GM15510 (cell line): ENCODE results near the gene RIMBP2.

Source experiments
- POLR2A ChIP-seq: IDR thresholded peaks from 3 replicates; pipeline ENCODE4 v1.6.1; 2011; ENCODE audit warnings: borderline replicate concordance; ENCODE audit not compliant: insufficient read length; ENCODE audit errors: extremely low read depth

RIMBP2 gene

GRCh38 chr12:130369816-130370215 is 346.3 kb downstream of the RIMBP2 start:
- TF ChIP-seq POLR2A: no peak

DNA sequence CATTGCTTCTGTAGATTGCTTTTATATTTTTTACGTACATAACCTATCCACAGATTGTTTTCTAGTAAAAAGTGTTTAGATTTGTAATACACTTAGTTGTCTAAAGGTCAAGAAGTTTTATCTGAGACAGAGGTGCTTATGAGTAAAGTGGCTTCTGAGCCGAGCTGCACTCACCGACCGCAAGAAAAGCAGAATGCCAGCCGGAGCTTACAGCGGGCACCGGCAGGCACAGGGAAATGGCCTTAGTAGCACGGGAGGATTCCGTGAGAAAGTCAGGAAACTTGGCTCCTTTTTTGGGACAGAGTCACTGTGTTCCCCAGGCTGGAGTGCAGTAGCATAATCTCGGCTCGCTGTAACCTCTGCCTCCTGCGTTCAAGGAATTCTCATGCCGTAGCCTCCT is 348.6 kb downstream of the RIMBP2 start:
- no peak for TF ChIP-seq POLR2A

GRCh38 chr12:130367003-130367402 is 349.1 kb downstream of the RIMBP2 start:
- TF ChIP-seq POLR2A: no peak

DNA sequence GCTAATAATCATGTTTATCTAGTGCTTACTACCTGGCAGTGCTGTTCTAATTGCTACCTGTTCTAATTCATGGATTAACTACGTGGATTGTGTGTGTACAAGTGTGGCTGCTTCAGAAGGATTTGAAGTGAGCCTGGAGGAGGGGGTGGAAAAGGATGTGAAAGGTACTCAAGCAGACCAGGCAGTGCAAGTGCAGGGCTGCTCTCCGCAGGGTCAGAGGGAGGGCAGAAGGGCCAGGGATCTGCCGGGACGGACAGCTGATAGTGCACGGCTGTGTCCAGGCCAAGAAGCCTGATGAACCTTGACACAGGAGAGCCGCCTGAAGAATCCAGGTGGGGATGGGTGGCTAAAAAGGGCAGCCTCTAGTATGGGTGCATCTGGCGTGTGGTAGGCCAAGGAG is 349.9 kb downstream of the RIMBP2 start:
- TF ChIP-seq POLR2A: no peak

DNA sequence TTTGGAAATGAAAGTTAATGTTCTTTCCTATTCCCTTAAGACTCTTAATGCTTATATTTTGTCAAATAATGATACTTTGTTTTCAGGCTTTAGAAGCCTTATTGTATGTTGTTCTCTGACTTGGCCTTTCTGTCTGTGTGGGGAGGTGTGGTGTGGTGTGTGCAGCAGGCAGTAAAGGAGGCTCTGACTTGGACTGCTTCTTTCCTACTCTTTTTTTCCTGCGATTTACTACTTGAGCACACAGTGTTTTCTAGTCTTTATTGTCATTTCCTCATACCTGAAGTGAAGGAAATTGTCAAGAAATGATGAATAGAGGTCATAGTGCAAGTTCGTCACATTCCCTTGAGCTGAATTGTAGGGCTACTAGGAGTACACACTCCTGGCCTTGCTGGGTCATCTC is 351.5 kb downstream of the RIMBP2 start:
- no peak for TF ChIP-seq POLR2A

DNA sequence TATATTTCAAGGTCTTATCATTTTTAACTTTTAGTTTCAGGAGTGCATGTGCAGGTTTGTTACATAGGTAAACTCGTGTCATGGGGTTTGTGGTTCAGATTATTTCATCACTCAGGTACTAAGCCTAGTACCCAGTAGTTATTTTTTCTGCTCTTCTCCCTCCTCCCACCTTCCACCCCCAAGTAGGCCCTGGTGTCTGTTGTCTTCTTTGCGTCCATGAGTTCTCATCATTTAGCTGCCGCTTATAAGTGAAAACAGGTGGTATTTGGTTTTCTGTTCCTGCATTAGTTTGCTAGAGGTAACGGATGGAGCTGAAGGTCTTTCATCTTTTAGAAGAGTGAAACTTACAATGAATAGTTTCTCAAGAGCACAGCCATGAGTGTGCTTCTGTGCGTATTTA is 354.0 kb downstream of the RIMBP2 start:
- no peak for TF ChIP-seq POLR2A

DNA sequence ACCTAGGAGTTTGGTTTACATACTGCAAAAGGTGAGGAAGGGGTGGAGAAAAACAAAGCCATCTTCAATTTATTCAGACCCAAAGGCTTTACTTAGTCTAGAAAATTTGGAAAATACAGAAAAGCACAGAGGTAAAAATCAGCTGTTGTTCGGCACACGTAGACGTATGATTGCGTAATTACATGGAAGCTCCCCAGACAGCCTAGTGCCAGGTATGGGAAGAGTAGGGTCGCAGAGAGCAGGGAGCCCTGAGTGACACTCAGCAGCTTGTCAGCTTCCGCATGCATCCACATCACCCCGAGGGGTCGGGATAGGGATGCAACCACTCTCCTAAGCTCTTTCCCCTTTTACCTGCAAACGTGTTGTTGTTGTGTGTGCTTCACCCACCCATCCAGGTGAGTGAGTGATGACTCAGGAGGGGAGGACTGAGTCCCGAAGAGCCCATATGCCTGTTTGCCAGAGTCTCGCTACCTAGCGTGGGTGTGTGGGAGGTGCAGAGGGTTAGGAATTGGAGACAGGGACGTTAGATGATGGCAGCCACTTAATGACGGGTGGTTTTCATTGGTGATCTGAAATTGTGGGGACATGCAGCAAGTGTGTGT is 358.3 kb downstream of the RIMBP2 start:
- no peak for TF ChIP-seq POLR2A

GRCh38 chr12:130357241-130357640 is 358.9 kb downstream of the RIMBP2 start:
- TF ChIP-seq POLR2A: no peak

- no peak for TF ChIP-seq POLR2A
Observed at GRCh38 chr12:130356222-130356621, 359.9 kb downstream of the RIMBP2 start.

GRCh38 chr12:130354407-130354806 is 361.7 kb downstream of the RIMBP2 start:
- TF ChIP-seq POLR2A: no peak

DNA sequence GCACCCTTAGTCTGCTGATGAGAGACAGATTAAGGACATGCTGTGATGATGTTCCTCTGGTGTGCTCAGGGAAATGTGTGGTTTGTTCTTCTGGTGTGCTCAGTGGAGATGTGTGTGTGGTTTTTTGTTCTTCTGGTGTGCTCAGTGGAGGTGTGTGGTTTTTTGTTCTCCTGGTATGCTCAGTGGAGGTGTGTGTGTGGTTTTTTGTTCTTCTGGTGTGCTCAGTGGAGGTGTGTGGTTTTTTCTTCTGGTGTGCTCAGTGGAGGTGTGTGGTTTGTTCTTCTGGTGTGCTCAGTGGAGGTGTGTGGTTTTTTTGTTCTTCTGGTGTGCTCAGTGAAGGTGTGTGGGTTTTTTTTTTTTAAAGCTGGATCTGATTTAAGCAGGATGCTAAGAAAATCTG is 363.0 kb downstream of the RIMBP2 start:
- no peak for TF ChIP-seq POLR2A

DNA sequence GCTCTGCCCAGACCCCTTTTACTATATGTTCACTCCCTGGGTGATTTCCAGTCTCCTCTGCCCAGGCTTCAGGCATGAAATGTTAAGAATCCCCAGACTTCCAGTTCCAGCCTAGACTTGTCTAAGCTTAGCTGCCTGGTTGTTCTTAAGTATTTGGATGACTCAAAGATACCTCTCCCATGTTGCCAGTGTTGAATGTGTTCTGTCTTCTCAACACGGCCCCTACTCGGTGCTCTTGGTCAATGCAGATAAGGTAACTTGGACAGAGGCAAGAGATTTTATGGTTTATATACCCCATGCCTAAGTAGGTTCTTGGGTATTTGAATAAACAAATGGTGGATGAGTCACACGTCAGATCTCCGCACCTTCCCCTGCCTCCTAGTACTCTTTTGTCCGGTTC is 364.8 kb downstream of the RIMBP2 start:
- no peak for TF ChIP-seq POLR2A

GRCh38 chr12:130350715-130351114 is 365.4 kb downstream of the RIMBP2 start:
- TF ChIP-seq POLR2A: no peak

GRCh38 chr12:130347588-130347987 is 368.5 kb downstream of the RIMBP2 start:
- no peak for TF ChIP-seq POLR2A
